WTC11 (cell line): ENCODE measurements around the gene GALNT2. TPM values are rescaled to one million over a fixed set of nuclear protein-coding genes. Genes with fewer than 3 reads are reported as not detected.
A peak's percentile ranks its signal among the peaks of the same experiment; 100 is the strongest.

Experiments
- ATAC-seq: fragments of 200-7000 bp; cut with Tn5 transposase; 2 replicates; pipeline ENCODE4 v1.10.0; 2021; ENCODE audit warnings: mild to moderate bottlenecking, moderate library complexity
- CTCF ChIA-PET: fragments of 300-600 bp; sonication (Branson Sonifier 250); formaldehyde crosslinking; loops from one replicate; lab custom pipeline; 2021; ENCODE audit warnings: antibody characterized with exemption; lab: Charles Lee
- POLR2A ChIA-PET: fragments of 350-600 bp; sonication (Branson Sonifier 250); formaldehyde crosslinking; loops from one replicate; lab custom pipeline; 2021; ENCODE audit warnings: antibody characterized with exemption; lab: Charles Lee
- DNase-seq: peaks from one replicate; pipeline ENCODE4 v3.0.0; 2021; ENCODE audit warnings: low spot score
- H3K27ac Mint-ChIP-seq: 2 replicates; pipeline ENCODE4 v1.8.0; 2021; ENCODE audit warnings: mixed read lengths
- H3K27me3 Mint-ChIP-seq: 2 replicates; pipeline ENCODE4 v1.8.0; 2021; ENCODE audit warnings: low read depth, mild to moderate bottlenecking, moderate library complexity, mixed read lengths
- H3K36me3 Mint-ChIP-seq: 2 replicates; pipeline ENCODE4 v1.8.0; 2021; ENCODE audit warnings: mixed read lengths
- H3K4me1 Mint-ChIP-seq: 2 replicates; pipeline ENCODE4 v1.8.0; 2022; ENCODE audit warnings: mixed read lengths
- H3K4me3 Mint-ChIP-seq: 2 replicates; pipeline ENCODE4 v1.8.0; 2021; ENCODE audit warnings: mild to moderate bottlenecking, moderate library complexity, mixed read lengths
- H3K9me3 Mint-ChIP-seq: 2 replicates; pipeline ENCODE4 v1.8.0; 2021; ENCODE audit warnings: mixed read lengths
- AFF4 ChIP-seq: sonication (generic); formaldehyde crosslinking; IDR thresholded peaks from 2 replicates; pipeline ENCODE4 v1.8.1; 2023; ENCODE audit warnings: mild to moderate bottlenecking, missing genetic modification reagents, borderline replicate concordance
- ATF1 ChIP-seq: sonication (generic); formaldehyde crosslinking; IDR thresholded peaks from 2 replicates; pipeline ENCODE4 v1.8.1; 2023; ENCODE audit warnings: mild to moderate bottlenecking, moderate library complexity, missing genetic modification reagents
- ATF3 ChIP-seq: sonication (generic); formaldehyde crosslinking; conservative IDR thresholded peaks from 2 replicates; pipeline ENCODE4 v1.8.1; 2022; ENCODE audit warnings: mild to moderate bottlenecking, missing genetic modification reagents
- CTCF ChIP-seq: fragments of 200-600 bp; IDR thresholded peaks from 2 replicates; pipeline ENCODE4 v1.8.0; 2022; ENCODE audit warnings: antibody characterized with exemption
- EMX1 ChIP-seq: fragments of 250-450 bp; sonication (Bioruptor Pico); IDR thresholded peaks from 2 replicates; pipeline ENCODE4 v1.8.0; 2021; ENCODE audit warnings: mild to moderate bottlenecking
- FOXK1 ChIP-seq: sonication (generic); formaldehyde crosslinking; IDR thresholded peaks from 2 replicates; pipeline ENCODE4 v1.8.0; 2022; ENCODE audit warnings: mild to moderate bottlenecking, moderate library complexity, missing genetic modification reagents
- GRHL2 ChIP-seq: fragments of 250-450 bp; sonication (Bioruptor Pico); IDR thresholded peaks from 2 replicates; pipeline ENCODE4 v1.8.0; 2022; ENCODE audit warnings: mild to moderate bottlenecking, moderate library complexity; ENCODE audit not compliant: insufficient replicate concordance, severe bottlenecking
- JAZF1 ChIP-seq: fragments of 250-450 bp; sonication (Bioruptor Pico); IDR thresholded peaks from 2 replicates; pipeline ENCODE4 v1.9.0; 2021; ENCODE audit warnings: moderate library complexity, mild to moderate bottlenecking, inconsistent platforms
- NFATC4 ChIP-seq: fragments of 250-450 bp; sonication (Bioruptor Pico); IDR thresholded peaks from 2 replicates; pipeline ENCODE4 v1.9.0; 2021; ENCODE audit warnings: mild to moderate bottlenecking
- TCF7 ChIP-seq: sonication (generic); formaldehyde crosslinking; IDR thresholded peaks from 2 replicates; pipeline ENCODE4 v1.8.0; 2022; ENCODE audit warnings: mild to moderate bottlenecking, low read depth, missing genetic modification reagents, moderate library complexity
- TEAD1 ChIP-seq: sonication (generic); formaldehyde crosslinking; IDR thresholded peaks from 2 replicates; pipeline ENCODE4 v1.8.0; 2022; ENCODE audit warnings: mild to moderate bottlenecking, missing genetic modification reagents
- ZNF121 ChIP-seq: sonication (generic); formaldehyde crosslinking; IDR thresholded peaks from 2 replicates; pipeline ENCODE4 v1.8.0; 2023; ENCODE audit warnings: missing genetic modification reagents
- ZNF232 ChIP-seq: sonication (generic); formaldehyde crosslinking; IDR thresholded peaks from 2 replicates; pipeline ENCODE4 v1.8.0; 2022; ENCODE audit warnings: mild to moderate bottlenecking, missing genetic modification reagents
- ZNF263 ChIP-seq: sonication (generic); formaldehyde crosslinking; IDR thresholded peaks from 2 replicates; pipeline ENCODE4 v1.8.1; 2022; ENCODE audit warnings: low read depth, mild to moderate bottlenecking, moderate library complexity, missing genetic modification reagents
- ZNF423 ChIP-seq: fragments of 250-450 bp; sonication (Bioruptor Pico); IDR thresholded peaks from 2 replicates; pipeline ENCODE4 v2.1.2; 2022; ENCODE audit warnings: mild to moderate bottlenecking, moderate library complexity
- ZNF425 ChIP-seq: fragments of 250-450 bp; sonication (Bioruptor Pico); conservative IDR thresholded peaks from 2 replicates; pipeline ENCODE4 v1.9.0; 2021; ENCODE audit warnings: mild to moderate bottlenecking
- total RNA-seq: library from RNA; stranded (reverse); gene quantifications from 3 replicates; pipeline ENCODE4 v1.2.3, GENCODE V29; 2021
- TF ChIP-seq, protein P1 (sequence below): sonication (generic); formaldehyde crosslinking; IDR thresholded peaks from 2 replicates; pipeline ENCODE4 v1.8.1; 2023; ENCODE audit warnings: mild to moderate bottlenecking, missing genetic modification reagents
- TF ChIP-seq, protein P2 (sequence below): sonication (generic); formaldehyde crosslinking; IDR thresholded peaks from 2 replicates; pipeline ENCODE4 v1.8.0; 2022; ENCODE audit warnings: mild to moderate bottlenecking, missing genetic modification reagents

Gene GALNT2
- total RNA-seq, 1 experiment from 2014 or later = 74.8 TPM

GRCh38 chr1:230267338-230268065, 200.5 kb downstream of the GALNT2 start:
- ChIA-PET CTCF (interaction anchor here (1.2 to 1.5 kb wide), 3 partner anchors 9 to 606 kb away, joined by 3 to 6 read pairs (median 5); no protein-coding TSS in a partner anchor), POLR2A (no interaction called here)
- no peak for TF ChIP-seq TEAD1 (CRISPR knock-in tag)
- no peak for TF ChIP-seq ZNF425
- TF ChIP-seq, protein P1, sequence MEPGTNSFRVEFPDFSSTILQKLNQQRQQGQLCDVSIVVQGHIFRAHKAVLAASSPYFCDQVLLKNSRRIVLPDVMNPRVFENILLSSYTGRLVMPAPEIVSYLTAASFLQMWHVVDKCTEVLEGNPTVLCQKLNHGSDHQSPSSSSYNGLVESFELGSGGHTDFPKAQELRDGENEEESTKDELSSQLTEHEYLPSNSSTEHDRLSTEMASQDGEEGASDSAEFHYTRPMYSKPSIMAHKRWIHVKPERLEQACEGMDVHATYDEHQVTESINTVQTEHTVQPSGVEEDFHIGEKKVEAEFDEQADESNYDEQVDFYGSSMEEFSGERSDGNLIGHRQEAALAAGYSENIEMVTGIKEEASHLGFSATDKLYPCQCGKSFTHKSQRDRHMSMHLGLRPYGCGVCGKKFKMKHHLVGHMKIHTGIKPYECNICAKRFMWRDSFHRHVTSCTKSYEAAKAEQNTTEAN = no peak
- no peak for TF ChIP-seq ATF1
- no peak for TF ChIP-seq ZNF121
- no peak for TF ChIP-seq CTCF
- TF ChIP-seq GRHL2 (CRISPR knock-in tag) = no peak
- TF ChIP-seq JAZF1 (CRISPR knock-in tag) = no peak
- TF ChIP-seq ZNF232 = no peak
- TF ChIP-seq EMX1 (CRISPR knock-in tag) = no peak
- no peak for TF ChIP-seq ZNF423
- TF ChIP-seq NFATC4 (CRISPR knock-in tag) = no peak
- no peak for TF ChIP-seq FOXK1 (CRISPR knock-in tag)
- no peak for TF ChIP-seq ZNF263 (CRISPR knock-in tag)
- TF ChIP-seq TCF7 (CRISPR knock-in tag) = no peak
- TF ChIP-seq, protein P2, sequence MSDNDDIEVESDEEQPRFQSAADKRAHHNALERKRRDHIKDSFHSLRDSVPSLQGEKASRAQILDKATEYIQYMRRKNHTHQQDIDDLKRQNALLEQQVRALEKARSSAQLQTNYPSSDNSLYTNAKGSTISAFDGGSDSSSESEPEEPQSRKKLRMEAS (CRISPR knock-in tag) = no peak
- TF ChIP-seq AFF4 = no peak
- TF ChIP-seq ATF3 = no peak
- DNase-seq (no peak), ATAC-seq (no peak)
- H3K4me1 Mint-ChIP-seq = peaks cover 15% of the 10 kb centered on the region
- peak overlapping the region; percentile 14 for H3K27ac Mint-ChIP-seq
- H3K27me3 Mint-ChIP-seq = no peaks in the 10 kb centered on the region
- no peak overlapping the region for H3K4me3 Mint-ChIP-seq
- peaks cover 21% of the 10 kb centered on the region for H3K36me3 Mint-ChIP-seq
- H3K9me3 Mint-ChIP-seq = no peaks in the 10 kb centered on the region
